GM19035 (cell line): ENCODE data around the gene TPI1.
"Not testable (repeated sequence)": the region's sequence is repeated elsewhere in the genome, so short reads cannot be mapped to it uniquely, and the experiment has no call there.

Source experiments
- ATAC-seq: cut with Tn5 transposase; IDR thresholded peaks from one replicate; pipeline ENCODE4 v1.9.1; 2021; ENCODE audit not compliant: unreplicated experiment

The TPI1 gene

GRCh38 chr12:6846316-6846869 is 20.9 kb upstream of the TPI1 start:
- no peak for ATAC-seq

GRCh38 chr12:6847676-6848075 is 19.7 kb upstream of the TPI1 start:
- ATAC-seq: no peak

GRCh38 chr12:6849427-6849826 is 17.9 kb upstream of the TPI1 start:
- no peak for ATAC-seq

GRCh38 chr12:6849976-6850560 is 17.3 kb upstream of the TPI1 start:
- ATAC-seq: no peak

- ATAC-seq: no peak
Observed at GRCh38 chr12:6850796-6851152, 16.6 kb upstream of the TPI1 start.

GRCh38 chr12:6851153-6851920 is 16.0 kb upstream of the TPI1 start, which contains the start of gene CDCA3:
CDCA3 (minus strand) TSS chr12:6851286; CDS start chr12:6850952, 334 bp downstream.
- ATAC-seq: peak; percentile 53

- ATAC-seq: peak; percentile 73
Observed at GRCh38 chr12:6851921-6852650, 15.2 kb upstream of the TPI1 start, which contains the start of gene USP5. USP5 (plus strand) TSS chr12:6852150; CDS start chr12:6852180, 30 bp downstream.

GRCh38 chr12:6852651-6853354 is 14.5 kb upstream of the TPI1 start:
- no peak for ATAC-seq

GRCh38 chr12:6853626-6854025 is 13.7 kb upstream of the TPI1 start:
- no peak for ATAC-seq

GRCh38 chr12:6854036-6854435 is 13.3 kb upstream of the TPI1 start:
- ATAC-seq: no peak

GRCh38 chr12:6855322-6855721 is 12.0 kb upstream of the TPI1 start:
- no peak for ATAC-seq

- ATAC-seq: no peak
Observed at GRCh38 chr12:6858799-6859198, 8.5 kb upstream of the TPI1 start.

GRCh38 chr12:6860116-6860515 is 7.2 kb upstream of the TPI1 start:
- ATAC-seq: no peak

- no peak for ATAC-seq
Observed at GRCh38 chr12:6860942-6861341, 6.4 kb upstream of the TPI1 start.

- ATAC-seq: no peak
Observed at GRCh38 chr12:6861391-6861790, 5.9 kb upstream of the TPI1 start.

- no peak for ATAC-seq
Observed at GRCh38 chr12:6863033-6863432, 4.3 kb upstream of the TPI1 start.

GRCh38 chr12:6863586-6864321 is 3.6 kb upstream of the TPI1 start:
- no peak for ATAC-seq

- ATAC-seq: not testable (repeated sequence)
Observed at GRCh38 chr12:6865307-6865706, 2.0 kb upstream of the TPI1 start.

- no peak for ATAC-seq
Observed at GRCh38 chr12:6866163-6866919, 990 bp upstream of the TPI1 start.
